SK-N-SH treated with all-trans-retinoic acid at 6 μM for 48 hours (cell line): Measurements from ENCODE around the gene NPEPL1.

Experiments
- PATZ1 ChIP-seq: fragments of 250-450 bp; sonication (Bioruptor Pico); IDR thresholded peaks from 2 replicates; pipeline ENCODE4 v1.8.0; 2020; ENCODE audit warnings: mild to moderate bottlenecking, moderate library complexity, borderline replicate concordance
- RARB ChIP-seq: fragments of 250-450 bp; sonication (Bioruptor Pico); IDR thresholded peaks from 2 replicates; pipeline ENCODE4 v1.8.0; 2021; ENCODE audit warnings: mild to moderate bottlenecking, moderate library complexity
- ZFP3 ChIP-seq: fragments of 250-450 bp; sonication (Bioruptor Pico); IDR thresholded peaks from 2 replicates; pipeline ENCODE4 v1.5.0; 2020; ENCODE audit warnings: mild to moderate bottlenecking, moderate library complexity
- ZFP30 ChIP-seq: fragments of 450-650 bp; formaldehyde crosslinking; IDR thresholded peaks from 2 replicates; pipeline ENCODE4 v1.5.0; 2022; ENCODE audit warnings: mild to moderate bottlenecking, moderate library complexity

GRCh38 chr20:58707770-58708169, 15.2 kb downstream of the NPEPL1 start:
- TF ChIP-seq ZFP30 (CRISPR knock-in tag) (no peak), ZFP3 (CRISPR knock-in tag) (no peak), PATZ1 (CRISPR knock-in tag) (no peak), RARB (CRISPR knock-in tag) (no peak)
